Measurements from ENCODE around the gene PIGK.
"Not testable (repeated sequence)": the region's sequence is repeated elsewhere in the genome, so short reads cannot be mapped to it uniquely, and the experiment has no call there.

PIGK gene

DNA sequence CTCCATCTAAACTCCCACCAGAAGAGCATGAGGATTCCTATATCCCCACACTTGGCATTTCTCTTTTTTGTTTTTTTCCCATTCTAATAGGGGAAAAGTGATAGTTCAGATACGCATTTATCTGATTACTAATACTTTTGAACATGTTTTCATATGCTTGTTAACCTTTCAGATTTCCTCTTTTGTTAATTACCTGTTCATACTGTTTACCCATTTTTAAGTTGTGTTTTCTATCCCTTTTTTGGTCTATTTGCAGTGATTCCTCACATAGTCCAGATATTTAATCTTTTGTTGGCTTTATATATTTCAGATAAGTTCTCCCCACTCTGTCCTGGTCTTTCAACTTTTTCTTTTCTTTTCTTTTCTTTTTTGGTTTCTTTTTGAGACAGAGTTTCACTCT lies 13.6 kb upstream of the PIGK start:
- no peaks in the 10 kb centered on the region for H3K4me1 ChIP-seq (ENCODE audit: control insufficient read depth, insufficient read depth, low read length)
- no peaks in the 10 kb centered on the region for H3K9me3 ChIP-seq (ENCODE audit: control insufficient read depth, insufficient read depth, low read depth, low read length)
- H3K27me3 ChIP-seq (ENCODE audit: control insufficient read depth, insufficient read depth, low read length) = no peaks in the 10 kb centered on the region

DNA sequence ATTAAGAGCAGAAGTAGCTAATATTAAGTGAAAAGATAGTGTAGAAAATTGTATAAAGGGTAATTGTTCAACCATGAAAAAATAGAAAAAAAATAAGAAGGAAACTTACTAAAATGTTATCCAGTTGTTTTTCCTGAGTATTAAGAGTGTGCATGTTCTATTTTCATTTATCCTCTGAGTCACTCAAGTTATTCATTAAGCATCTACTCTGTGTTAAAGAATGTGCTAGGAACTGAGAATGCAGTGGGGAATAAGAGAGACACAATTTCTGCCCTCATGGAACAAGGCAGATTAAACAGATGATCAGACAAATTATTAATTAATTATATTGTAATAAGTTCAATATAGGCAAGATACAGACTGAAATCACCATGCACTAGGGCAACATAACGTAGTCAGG lies 10.8 kb upstream of the PIGK start:
- H3K9ac ChIP-seq (ENCODE audit: low read length) = no peak overlapping the region
- H3K4me1 ChIP-seq (ENCODE audit: control insufficient read depth, insufficient read depth, low read length) = no peaks in the 10 kb centered on the region
- no peak overlapping the region for H3K4me3 ChIP-seq (ENCODE audit: low read depth, low read length)
- H3K27me3 ChIP-seq (ENCODE audit: control insufficient read depth, insufficient read depth, low read length) = no peaks in the 10 kb centered on the region
- no peak overlapping the region for H3K27ac ChIP-seq (ENCODE audit: low read depth, low read length)
- H3K36me3 ChIP-seq (ENCODE audit: control insufficient read depth, insufficient read depth, low read length) = no peaks in the 10 kb centered on the region
- H3K9me3 ChIP-seq (ENCODE audit: control insufficient read depth, insufficient read depth, low read depth, low read length) = no peaks in the 10 kb centered on the region

More for the DNA sequence above, 13.6 kb upstream of the PIGK start:
- Histone ChIP-seq H3K9ac (ENCODE audit: low read length) (no peak overlapping the region), H3K36me3 (ENCODE audit: control insufficient read depth, insufficient read depth, low read length) (no peaks in the 10 kb centered on the region), H3K27ac (ENCODE audit: low read depth, low read length) (no peak overlapping the region), H3K4me3 (ENCODE audit: low read depth, low read length) (no peak overlapping the region)

DNA sequence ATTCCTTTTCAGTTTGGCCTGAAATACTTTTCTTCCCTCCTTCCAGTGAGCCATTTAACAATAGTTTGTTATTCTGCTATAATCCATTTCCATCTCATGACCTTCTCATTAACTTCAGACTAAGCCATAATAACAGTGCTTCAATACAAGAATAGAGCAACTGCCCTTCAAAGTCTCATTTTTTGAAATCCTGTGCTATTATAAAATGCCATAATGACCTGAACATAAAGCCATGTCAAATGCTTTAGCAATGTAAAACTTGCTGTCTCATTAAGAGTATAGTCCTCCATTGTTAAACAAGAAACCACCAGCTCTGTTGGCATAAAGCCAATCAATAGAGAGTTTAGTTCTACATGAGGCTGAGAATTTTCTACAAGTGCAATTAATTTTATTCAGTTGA lies 9.6 kb upstream of the PIGK start:
- no peaks in the 10 kb centered on the region for H3K36me3 ChIP-seq (ENCODE audit: control insufficient read depth, insufficient read depth, low read length)
- no peak overlapping the region for H3K4me3 ChIP-seq (ENCODE audit: low read depth, low read length)
- H3K27ac ChIP-seq (ENCODE audit: low read depth, low read length) = no peak overlapping the region
- H3K9me3 ChIP-seq (ENCODE audit: control insufficient read depth, insufficient read depth, low read depth, low read length) = no peaks in the 10 kb centered on the region
- H3K4me1 ChIP-seq (ENCODE audit: control insufficient read depth, insufficient read depth, low read length) = no peaks in the 10 kb centered on the region
- H3K9ac ChIP-seq (ENCODE audit: low read length) = no peak overlapping the region
- no peaks in the 10 kb centered on the region for H3K27me3 ChIP-seq (ENCODE audit: control insufficient read depth, insufficient read depth, low read length)

DNA sequence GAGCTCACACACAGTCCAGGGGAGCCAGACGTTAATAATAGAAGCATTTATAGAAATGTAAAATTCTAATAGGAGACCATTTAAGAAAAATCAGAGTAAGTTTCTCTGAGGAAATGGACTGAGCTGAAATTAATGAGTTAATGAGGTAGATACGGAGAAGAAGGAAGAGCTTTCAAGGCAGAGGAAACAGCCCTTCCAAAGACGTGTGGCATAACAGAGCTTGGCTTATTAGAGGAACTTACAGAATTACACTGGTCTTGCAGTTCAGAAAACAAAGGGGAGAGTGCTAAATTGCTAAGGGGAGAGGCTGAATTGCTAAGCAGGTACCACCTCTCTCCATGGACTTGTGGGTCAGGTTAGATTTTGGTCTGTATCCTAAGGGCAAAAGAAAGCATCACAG lies 8.2 kb upstream of the PIGK start:
- H3K9me3 ChIP-seq (ENCODE audit: control insufficient read depth, insufficient read depth, low read depth, low read length) = peaks cover under 1% of the 10 kb centered on the region; the same call in 1 of the 2 replicates
- H3K27ac ChIP-seq (ENCODE audit: low read depth, low read length) = no peak overlapping the region
- no peak overlapping the region for H3K4me3 ChIP-seq (ENCODE audit: low read depth, low read length)
- H3K4me1 ChIP-seq (ENCODE audit: control insufficient read depth, insufficient read depth, low read length) = peaks cover under 1% of the 10 kb centered on the region; the same call in 1 of the 2 replicates
- no peaks in the 10 kb centered on the region for H3K36me3 ChIP-seq (ENCODE audit: control insufficient read depth, insufficient read depth, low read length)
- H3K27me3 ChIP-seq (ENCODE audit: control insufficient read depth, insufficient read depth, low read length) = no peaks in the 10 kb centered on the region
- no peak overlapping the region for H3K9ac ChIP-seq (ENCODE audit: low read length)

DNA sequence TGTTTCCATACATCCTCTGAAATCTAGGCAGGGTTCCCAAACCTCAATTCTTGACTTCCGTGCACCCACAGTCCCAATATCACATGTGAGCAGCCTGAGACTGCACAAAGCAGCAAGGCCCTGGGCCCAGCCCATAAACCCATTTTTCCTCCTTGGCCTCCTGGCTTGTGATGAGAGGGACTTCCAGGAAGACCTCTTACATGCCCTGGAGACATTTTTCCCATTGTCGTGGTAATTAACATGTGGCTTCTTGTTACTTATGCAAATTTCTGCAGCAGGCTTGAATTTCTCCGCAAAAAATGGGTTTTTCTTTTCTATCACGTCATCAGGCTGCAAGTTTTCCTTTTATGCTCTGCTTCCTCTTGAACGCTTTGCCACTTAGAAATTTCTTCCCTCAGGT lies 3.3 kb upstream of the PIGK start:
- peaks cover 16% of the 10 kb centered on the region for H3K36me3 ChIP-seq (ENCODE audit: control insufficient read depth, insufficient read depth, low read length)
- no peak overlapping the region for H3K27ac ChIP-seq (ENCODE audit: low read depth, low read length)
- no peaks in the 10 kb centered on the region for H3K27me3 ChIP-seq (ENCODE audit: control insufficient read depth, insufficient read depth, low read length)
- H3K9ac ChIP-seq (ENCODE audit: low read length) = no peak overlapping the region
- H3K4me1 ChIP-seq (ENCODE audit: control insufficient read depth, insufficient read depth, low read length) = peaks cover 5% of the 10 kb centered on the region; the same call in 1 of the 2 replicates
- no peak overlapping the region for H3K4me3 ChIP-seq (ENCODE audit: low read depth, low read length)
- peaks cover 8% of the 10 kb centered on the region; the same call in 1 of the 2 replicates for H3K9me3 ChIP-seq (ENCODE audit: control insufficient read depth, insufficient read depth, low read depth, low read length)

DNA sequence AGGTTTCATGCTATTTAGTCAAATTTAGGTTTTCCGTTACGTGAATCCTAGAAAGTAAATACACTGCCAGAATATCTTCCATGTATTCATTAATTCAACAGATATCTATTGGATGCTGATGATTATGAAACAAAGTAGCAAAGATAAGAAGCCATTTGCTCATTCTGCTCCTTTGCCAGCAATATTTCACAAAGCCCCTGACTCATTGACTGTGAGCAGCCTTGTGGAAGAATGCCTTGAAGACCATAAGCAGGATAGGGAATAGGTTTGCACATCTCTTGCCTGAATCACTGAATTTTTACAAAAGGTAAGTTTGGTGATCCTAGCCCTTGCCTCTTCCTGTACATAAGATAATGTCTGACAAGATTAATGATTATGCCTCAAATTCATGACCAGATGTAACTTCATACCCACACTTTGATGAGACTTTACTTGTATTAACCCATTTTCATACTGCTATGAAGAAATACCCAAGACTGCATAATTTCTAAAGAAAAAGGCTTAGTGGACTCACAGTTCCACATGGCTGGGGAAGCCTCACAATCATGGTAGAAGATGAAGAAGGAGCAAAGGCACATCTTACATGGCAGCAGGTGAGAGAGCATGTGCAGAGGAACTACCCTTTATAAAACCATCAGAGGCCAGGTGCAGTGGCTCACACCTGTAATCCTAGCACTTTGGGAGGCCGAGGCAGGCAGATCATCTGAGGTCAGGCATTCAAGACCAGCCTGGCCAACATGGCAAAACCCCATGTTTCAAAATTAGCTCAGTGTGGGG lies 1.6 kb upstream of the PIGK start:
- Histone ChIP-seq H3K27me3 (ENCODE audit: control insufficient read depth, insufficient read depth, low read length) (no peaks in the 10 kb centered on the region), H3K4me3 (ENCODE audit: low read depth, low read length) (no peak overlapping the region), H3K4me1 (ENCODE audit: control insufficient read depth, insufficient read depth, low read length) (peaks cover 5% of the 10 kb centered on the region; the same call in 1 of the 2 replicates), H3K36me3 (ENCODE audit: control insufficient read depth, insufficient read depth, low read length) (peaks cover 16% of the 10 kb centered on the region), H3K9me3 (ENCODE audit: control insufficient read depth, insufficient read depth, low read depth, low read length) (peaks cover 8% of the 10 kb centered on the region; the same call in 1 of the 2 replicates), H3K27ac (ENCODE audit: low read depth, low read length) (no peak overlapping the region), H3K9ac (ENCODE audit: low read length) (no peak overlapping the region)

DNA sequence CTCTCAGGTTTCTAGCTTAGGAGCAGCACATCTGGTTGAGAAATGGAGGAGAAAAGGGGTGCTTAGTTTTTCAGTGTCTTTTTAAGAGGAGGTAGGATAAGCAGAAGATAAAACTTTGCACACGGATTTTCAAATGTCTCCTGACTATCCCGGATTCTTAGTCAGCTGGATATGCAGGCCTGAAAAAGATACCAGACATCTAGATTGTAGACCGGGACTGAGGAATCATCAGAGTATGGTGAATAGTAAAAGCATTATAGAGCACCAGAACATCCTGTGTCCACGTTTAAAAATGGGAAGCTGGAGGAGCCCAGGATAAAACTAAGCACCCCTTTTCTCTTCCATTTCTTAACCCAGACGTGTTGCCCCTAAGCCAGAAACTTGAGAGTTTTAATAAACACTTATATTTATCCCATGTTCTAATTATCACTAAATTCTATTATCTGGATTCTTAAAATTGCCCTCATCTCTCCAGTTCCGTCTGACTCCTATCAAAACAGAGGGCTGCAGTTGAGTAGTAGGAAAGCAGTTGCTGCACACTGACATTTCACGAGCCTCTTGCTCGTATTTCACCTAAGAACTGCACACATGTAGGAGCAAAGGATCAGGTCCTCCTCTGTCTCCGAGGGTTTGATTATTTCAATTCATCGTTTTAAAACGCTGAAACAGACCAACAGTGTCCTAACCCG lies 609 bp downstream of the PIGK start:
- Histone ChIP-seq H3K4me1 (ENCODE audit: control insufficient read depth, insufficient read depth, low read length) (peaks cover 5% of the 10 kb centered on the region; the same call in 1 of the 2 replicates), H3K9me3 (ENCODE audit: control insufficient read depth, insufficient read depth, low read depth, low read length) (peaks cover 8% of the 10 kb centered on the region; the same call in 1 of the 2 replicates), H3K27me3 (ENCODE audit: control insufficient read depth, insufficient read depth, low read length) (no peaks in the 10 kb centered on the region), H3K36me3 (ENCODE audit: control insufficient read depth, insufficient read depth, low read length) (peaks cover 16% of the 10 kb centered on the region), H3K9ac (ENCODE audit: low read length) (peak overlapping the region; percentile 85), H3K27ac (ENCODE audit: low read depth, low read length) (peak overlapping the region; percentile 32), H3K4me3 (ENCODE audit: low read depth, low read length) (peak overlapping the region; percentile 91)

DNA sequence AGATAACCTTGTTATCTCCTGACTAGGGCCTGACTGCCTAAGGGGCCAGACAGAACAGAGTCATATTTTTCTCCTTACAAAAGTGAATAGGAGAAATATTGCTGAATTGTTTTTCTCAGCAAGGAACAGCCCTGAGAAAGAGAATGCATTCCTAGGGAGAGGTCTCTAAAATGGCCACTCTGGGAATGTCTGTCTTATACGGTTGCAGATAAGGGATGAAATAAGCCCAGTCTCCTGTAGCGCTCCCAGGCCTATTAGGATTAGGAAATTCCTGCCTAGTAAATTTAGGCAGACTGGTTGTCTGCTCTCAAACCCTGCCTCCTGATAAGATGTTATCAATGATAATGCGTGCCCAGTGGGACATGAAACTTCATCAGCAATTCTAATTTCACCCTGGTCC lies 15.2 kb downstream of the PIGK start:
- not testable (repeated sequence) for H3K4me3 ChIP-seq (ENCODE audit: low read depth, low read length); H3K27ac ChIP-seq (ENCODE audit: low read depth, low read length); H3K36me3 ChIP-seq (ENCODE audit: control insufficient read depth, insufficient read depth, low read length); H3K9ac ChIP-seq (ENCODE audit: low read length); H3K27me3 ChIP-seq (ENCODE audit: control insufficient read depth, insufficient read depth, low read length); H3K4me1 ChIP-seq (ENCODE audit: control insufficient read depth, insufficient read depth, low read length)
- peaks cover 14% of the 10 kb centered on the region for H3K9me3 ChIP-seq (ENCODE audit: control insufficient read depth, insufficient read depth, low read depth, low read length)

DNA sequence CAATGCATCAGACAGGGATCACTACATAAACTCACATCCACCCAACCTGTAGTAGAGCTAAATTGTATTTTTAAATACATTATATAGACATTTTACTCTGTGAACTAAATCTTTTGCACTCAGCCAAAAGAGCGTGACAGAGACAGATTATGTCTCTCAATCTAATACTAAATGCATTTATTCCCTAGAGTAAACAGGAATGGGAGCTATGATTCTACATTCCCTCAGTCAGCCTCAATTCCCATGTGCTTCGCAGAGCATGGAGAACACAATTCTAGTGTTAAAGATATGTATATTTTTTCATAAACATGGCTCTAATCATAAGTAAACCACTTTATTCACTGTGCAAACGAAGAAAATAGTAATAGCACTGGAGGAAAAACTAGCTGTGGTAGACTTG lies 16.5 kb downstream of the PIGK start:
- no peak overlapping the region for H3K9ac ChIP-seq (ENCODE audit: low read length)
- no peak overlapping the region for H3K4me3 ChIP-seq (ENCODE audit: low read depth, low read length)
- no peak overlapping the region for H3K27ac ChIP-seq (ENCODE audit: low read depth, low read length)
- H3K9me3 ChIP-seq (ENCODE audit: control insufficient read depth, insufficient read depth, low read depth, low read length) = peaks cover 14% of the 10 kb centered on the region
- no peaks in the 10 kb centered on the region for H3K27me3 ChIP-seq (ENCODE audit: control insufficient read depth, insufficient read depth, low read length)
- H3K4me1 ChIP-seq (ENCODE audit: control insufficient read depth, insufficient read depth, low read length) = no peaks in the 10 kb centered on the region
- peaks cover 6% of the 10 kb centered on the region; the same call in 1 of the 2 replicates for H3K36me3 ChIP-seq (ENCODE audit: control insufficient read depth, insufficient read depth, low read length)

DNA sequence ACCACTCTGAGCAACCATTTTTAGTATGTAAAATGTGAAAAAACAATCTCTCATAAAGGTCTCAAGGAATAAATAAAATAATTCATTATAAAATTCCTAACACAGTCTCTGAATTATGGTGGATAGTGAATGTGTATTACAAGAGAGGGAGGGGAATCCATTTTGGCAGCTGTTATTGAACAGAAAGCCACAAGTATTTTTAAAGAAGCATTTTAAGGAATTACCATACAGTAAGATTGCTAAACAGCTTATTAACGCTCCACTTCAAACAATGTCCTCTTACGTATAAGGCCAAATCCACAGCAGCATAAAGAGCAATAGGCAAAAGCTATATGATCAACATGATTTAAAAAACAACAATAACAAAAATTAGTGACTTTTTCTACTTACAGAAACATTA lies 18.4 kb downstream of the PIGK start:
- Histone ChIP-seq H3K9me3 (ENCODE audit: control insufficient read depth, insufficient read depth, low read depth, low read length) (peaks cover 14% of the 10 kb centered on the region), H3K9ac (ENCODE audit: low read length) (no peak overlapping the region), H3K27ac (ENCODE audit: low read depth, low read length) (no peak overlapping the region), H3K4me3 (ENCODE audit: low read depth, low read length) (no peak overlapping the region), H3K36me3 (ENCODE audit: control insufficient read depth, insufficient read depth, low read length) (peaks cover 4% of the 10 kb centered on the region; the same call in 1 of the 2 replicates), H3K27me3 (ENCODE audit: control insufficient read depth, insufficient read depth, low read length) (no peaks in the 10 kb centered on the region), H3K4me1 (ENCODE audit: control insufficient read depth, insufficient read depth, low read length) (no peaks in the 10 kb centered on the region)

DNA sequence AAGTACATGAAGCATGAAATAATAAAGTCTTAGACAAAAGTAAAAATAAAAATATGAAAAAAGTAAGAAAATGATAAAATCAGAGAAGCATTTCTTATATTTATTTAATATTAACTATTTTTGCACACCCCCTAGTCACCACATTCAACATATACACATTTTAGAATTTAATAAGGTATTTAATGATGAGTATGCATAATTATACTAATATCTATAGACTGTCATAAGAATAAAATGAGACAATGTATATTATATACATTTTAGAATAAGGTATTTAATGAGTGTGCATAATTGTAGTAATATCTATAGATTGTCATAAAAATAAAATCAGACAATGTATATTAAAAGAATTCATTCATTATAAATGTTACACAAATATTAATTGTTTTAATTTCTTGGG lies 18.9 kb downstream of the PIGK start:
- no peaks in the 10 kb centered on the region for H3K4me1 ChIP-seq (ENCODE audit: control insufficient read depth, insufficient read depth, low read length)
- no peak overlapping the region for H3K27ac ChIP-seq (ENCODE audit: low read depth, low read length)
- peaks cover 12% of the 10 kb centered on the region for H3K9me3 ChIP-seq (ENCODE audit: control insufficient read depth, insufficient read depth, low read depth, low read length)
- no peak overlapping the region for H3K4me3 ChIP-seq (ENCODE audit: low read depth, low read length)
- H3K9ac ChIP-seq (ENCODE audit: low read length) = no peak overlapping the region
- 0 out of 2 replicates have a peak, but pooled peaks cover 3% of the 10 kb centered on the region for H3K36me3 ChIP-seq (ENCODE audit: control insufficient read depth, insufficient read depth, low read length)
- H3K27me3 ChIP-seq (ENCODE audit: control insufficient read depth, insufficient read depth, low read length) = no peaks in the 10 kb centered on the region

Data from HUES6 (cell line).